HepG2 (cell line): Measurements from ENCODE around the gene ZNF512B. TPM values are rescaled to one million over a fixed set of nuclear protein-coding genes. Genes with fewer than 3 reads are reported as not detected.

Experiments used
- ELF1 ChIP-seq: sonication (generic); formaldehyde crosslinking; IDR thresholded peaks from 2 replicates; pipeline ENCODE4 v1.4.0; 2020; ENCODE audit warnings: missing genetic modification reagents
- FOXK1 ChIP-seq: sonication (generic); formaldehyde crosslinking; IDR thresholded peaks from 2 replicates; pipeline ENCODE4 v1.4.0; 2020; ENCODE audit warnings: low read depth, missing genetic modification reagents, borderline replicate concordance
- HMG20B ChIP-seq: conservative IDR thresholded peaks from 2 replicates; pipeline ENCODE4 v1.6.1; 2016; ENCODE audit warnings: missing genetic modification reagents, missing compliant biosample characterization
- MED8 ChIP-seq: sonication (generic); formaldehyde crosslinking; IDR thresholded peaks from 2 replicates; pipeline ENCODE4 v1.8.1; 2023; ENCODE audit warnings: mild to moderate bottlenecking, missing genetic modification reagents; ENCODE audit not compliant: insufficient replicate concordance
- NFE2 ChIP-seq: sonication (generic); formaldehyde crosslinking; IDR thresholded peaks from 2 replicates; pipeline ENCODE4 v1.4.0; 2020; ENCODE audit warnings: missing genetic modification reagents
- NR1H2 ChIP-seq: sonication (generic); formaldehyde crosslinking; IDR thresholded peaks from 2 replicates; pipeline ENCODE4 v1.8.1; 2022; ENCODE audit warnings: low read depth, missing genetic modification reagents, borderline replicate concordance
- RFXANK ChIP-seq: IDR thresholded peaks from 2 replicates; pipeline ENCODE4 v1.6.1; 2016
- SOX6 ChIP-seq, 2 experiments: fragments of 450-650 bp in 1 of 2; sonication (generic) in 1 of 2; formaldehyde crosslinking in 1 of 2; IDR thresholded peaks; 2 replicates each; pipeline versions ENCODE4 v1.4.0 to v1.6.1; 2017 to 2020; ENCODE audit warnings: antibody characterized with exemption in 1 of 2, mild to moderate bottlenecking in 1 of 2, missing genetic modification reagents in 1 of 2
- SYNCRIP ChIP-seq: fragments of 200-400 bp; formaldehyde crosslinking; IDR thresholded peaks from 2 replicates; pipeline ENCODE4 v1.6.1; 2018; ENCODE audit warnings: mild to moderate bottlenecking, low read depth, low read length; ENCODE audit not compliant: insufficient read depth
- TSC22D2 ChIP-seq: sonication (generic); formaldehyde crosslinking; IDR thresholded peaks from 2 replicates; pipeline ENCODE4 v1.5.1; 2020; ENCODE audit warnings: missing genetic modification reagents, mild to moderate bottlenecking, borderline replicate concordance
- XBP1 ChIP-seq: sonication (generic); formaldehyde crosslinking; IDR thresholded peaks from 2 replicates; pipeline ENCODE4 v1.5.0; 2020; ENCODE audit warnings: missing genetic modification reagents
- ZNF337 ChIP-seq: sonication (generic); formaldehyde crosslinking; IDR thresholded peaks from 2 replicates; pipeline ENCODE4 v1.5.1; 2020; ENCODE audit warnings: missing genetic modification reagents, low read depth, mild to moderate bottlenecking, borderline replicate concordance
- ZNF484 ChIP-seq: sonication (generic); formaldehyde crosslinking; IDR thresholded peaks from 2 replicates; pipeline ENCODE4 v1.5.1; 2020; ENCODE audit warnings: mild to moderate bottlenecking, low read depth, missing genetic modification reagents, borderline replicate concordance
- ZNF567 ChIP-seq: sonication (generic); formaldehyde crosslinking; IDR thresholded peaks from 2 replicates; pipeline ENCODE4 v1.8.1; 2023; ENCODE audit warnings: mild to moderate bottlenecking, missing genetic modification reagents, borderline replicate concordance
- ZNF75D ChIP-seq: sonication (generic); formaldehyde crosslinking; IDR thresholded peaks from 2 replicates; pipeline ENCODE4 v1.8.1; 2023; ENCODE audit warnings: missing genetic modification reagents, mild to moderate bottlenecking, borderline replicate concordance
- polyA plus RNA-seq, 8 experiments: library from polyadenylated mRNA; depleted of rRNA in 3 of 8; stranded (reverse) in 7 of 8; unstranded in 1 of 8; fragments of >200 nt; fragmentation: Illumina TruSeq in 4 of 8; extraction: Trizol in 4 of 8; gene quantifications; 2 replicates each; pipeline versions ENCODE4 v1.2.1 to v1.2.3, GENCODE V29; 2011 to 2016; ENCODE audit warnings: low read depth in 4 of 8, missing spikeins in 1 of 8, mixed read lengths in 1 of 8; ENCODE audit not compliant: insufficient read depth in 1 of 8
- total RNA-seq, 5 experiments: library from RNA; depleted of rRNA; stranded (reverse); fragments of >200 nt; fragmentation: Illumina TruSeq; extraction: Trizol; gene quantifications; 2 replicates each; pipeline ENCODE4 v1.2.3, GENCODE V29; 2016; ENCODE audit warnings: low read depth in 1 of 5
- TF ChIP-seq, protein P1 (sequence below): sonication (generic); formaldehyde crosslinking; IDR thresholded peaks from 2 replicates; pipeline ENCODE4 v1.4.0; 2020; ENCODE audit warnings: missing genetic modification reagents
- TF ChIP-seq, protein P2 (sequence below): sonication (generic); formaldehyde crosslinking; IDR thresholded peaks from 2 replicates; pipeline ENCODE4 v1.8.1; 2023; ENCODE audit warnings: missing genetic modification reagents, inconsistent platforms, borderline replicate concordance
- TF ChIP-seq, protein P3 (sequence below): IDR thresholded peaks from 2 replicates; pipeline ENCODE4 v1.6.1; 2018; ENCODE audit warnings: missing genetic modification reagents
- TF ChIP-seq, protein P4 (sequence below): sonication (generic); formaldehyde crosslinking; IDR thresholded peaks from 2 replicates; pipeline ENCODE4 v1.5.0; 2020; ENCODE audit warnings: mild to moderate bottlenecking, missing genetic modification reagents
- TF ChIP-seq, protein P5 (sequence below): sonication (generic); formaldehyde crosslinking; IDR thresholded peaks from 2 replicates; pipeline ENCODE4 v1.4.0; 2020; ENCODE audit warnings: missing genetic modification reagents

Gene ZNF512B
- total and polyA plus RNA-seq, 2 of the 13 experiments (the other 11 are each of a cell fraction or from before 2014, with no cell fraction given), result 11.5 to 30.6 TPM

GRCh38 chr20:63979557-63980316 is 10.0 kb upstream of the ZNF512B start, which contains the start of gene SAMD10 (continued):
- TF ChIP-seq, protein P1, sequence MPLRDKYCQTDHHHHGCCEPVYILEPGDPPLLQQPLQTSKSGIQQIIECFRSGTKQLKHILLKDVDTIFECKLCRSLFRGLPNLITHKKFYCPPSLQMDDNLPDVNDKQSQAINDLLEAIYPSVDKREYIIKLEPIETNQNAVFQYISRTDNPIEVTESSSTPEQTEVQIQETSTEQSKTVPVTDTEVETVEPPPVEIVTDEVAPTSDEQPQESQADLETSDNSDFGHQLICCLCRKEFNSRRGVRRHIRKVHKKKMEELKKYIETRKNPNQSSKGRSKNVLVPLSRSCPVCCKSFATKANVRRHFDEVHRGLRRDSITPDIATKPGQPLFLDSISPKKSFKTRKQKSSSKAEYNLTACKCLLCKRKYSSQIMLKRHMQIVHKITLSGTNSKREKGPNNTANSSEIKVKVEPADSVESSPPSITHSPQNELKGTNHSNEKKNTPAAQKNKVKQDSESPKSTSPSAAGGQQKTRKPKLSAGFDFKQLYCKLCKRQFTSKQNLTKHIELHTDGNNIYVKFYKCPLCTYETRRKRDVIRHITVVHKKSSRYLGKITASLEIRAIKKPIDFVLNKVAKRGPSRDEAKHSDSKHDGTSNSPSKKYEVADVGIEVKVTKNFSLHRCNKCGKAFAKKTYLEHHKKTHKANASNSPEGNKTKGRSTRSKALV (CRISPR knock-in tag), result peak; percentile 49
- TF ChIP-seq XBP1 (CRISPR knock-in tag) (no peak), TSC22D2 (CRISPR knock-in tag) (0 out of 2 replicates have a peak, but pooled peaks have one; percentile 32), ELF1 (CRISPR knock-in tag) (no peak), ZNF484 (0 out of 2 replicates have a peak, but pooled peaks have one; percentile 48), HMG20B (CRISPR knock-in tag) (0 out of 2 replicates have a peak, but pooled peaks have one; percentile 46), NFE2 (no peak), RFXANK (CRISPR knock-in tag) (peak; percentile 50; the same call in 1 of the 2 replicates), ZNF567 (CRISPR knock-in tag) (peak; percentile 62; the same call in 1 of the 2 replicates), ZNF75D (CRISPR knock-in tag) (no peak), NR1H2 (CRISPR knock-in tag) (peak; percentile 47; the same call in 1 of the 2 replicates), MED8 (CRISPR knock-in tag) (peak; percentile 50), ZNF337 (CRISPR knock-in tag) (0 out of 2 replicates have a peak, but pooled peaks have one; percentile 1), FOXK1 (CRISPR knock-in tag) (no peak), SYNCRIP (no peak), SOX6 (IDR thresholded peaks at IDR 0.05) (no peak), SOX6 (CRISPR knock-in tag; IDR thresholded peaks at IDR 0.05) (peak; percentile 40; the same call in 1 of the 2 replicates)
- TF ChIP-seq, protein P2, sequence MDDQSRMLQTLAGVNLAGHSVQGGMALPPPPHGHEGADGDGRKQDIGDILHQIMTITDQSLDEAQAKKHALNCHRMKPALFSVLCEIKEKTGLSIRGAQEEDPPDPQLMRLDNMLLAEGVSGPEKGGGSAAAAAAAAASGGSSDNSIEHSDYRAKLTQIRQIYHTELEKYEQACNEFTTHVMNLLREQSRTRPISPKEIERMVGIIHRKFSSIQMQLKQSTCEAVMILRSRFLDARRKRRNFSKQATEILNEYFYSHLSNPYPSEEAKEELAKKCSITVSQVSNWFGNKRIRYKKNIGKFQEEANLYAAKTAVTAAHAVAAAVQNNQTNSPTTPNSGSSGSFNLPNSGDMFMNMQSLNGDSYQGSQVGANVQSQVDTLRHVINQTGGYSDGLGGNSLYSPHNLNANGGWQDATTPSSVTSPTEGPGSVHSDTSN (CRISPR knock-in tag), result no peak
- TF ChIP-seq, protein P3, sequence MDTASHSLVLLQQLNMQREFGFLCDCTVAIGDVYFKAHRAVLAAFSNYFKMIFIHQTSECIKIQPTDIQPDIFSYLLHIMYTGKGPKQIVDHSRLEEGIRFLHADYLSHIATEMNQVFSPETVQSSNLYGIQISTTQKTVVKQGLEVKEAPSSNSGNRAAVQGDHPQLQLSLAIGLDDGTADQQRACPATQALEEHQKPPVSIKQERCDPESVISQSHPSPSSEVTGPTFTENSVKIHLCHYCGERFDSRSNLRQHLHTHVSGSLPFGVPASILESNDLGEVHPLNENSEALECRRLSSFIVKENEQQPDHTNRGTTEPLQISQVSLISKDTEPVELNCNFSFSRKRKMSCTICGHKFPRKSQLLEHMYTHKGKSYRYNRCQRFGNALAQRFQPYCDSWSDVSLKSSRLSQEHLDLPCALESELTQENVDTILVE (CRISPR knock-in tag), result 0 out of 2 replicates have a peak, but pooled peaks have one; percentile 21
- TF ChIP-seq, protein P4, sequence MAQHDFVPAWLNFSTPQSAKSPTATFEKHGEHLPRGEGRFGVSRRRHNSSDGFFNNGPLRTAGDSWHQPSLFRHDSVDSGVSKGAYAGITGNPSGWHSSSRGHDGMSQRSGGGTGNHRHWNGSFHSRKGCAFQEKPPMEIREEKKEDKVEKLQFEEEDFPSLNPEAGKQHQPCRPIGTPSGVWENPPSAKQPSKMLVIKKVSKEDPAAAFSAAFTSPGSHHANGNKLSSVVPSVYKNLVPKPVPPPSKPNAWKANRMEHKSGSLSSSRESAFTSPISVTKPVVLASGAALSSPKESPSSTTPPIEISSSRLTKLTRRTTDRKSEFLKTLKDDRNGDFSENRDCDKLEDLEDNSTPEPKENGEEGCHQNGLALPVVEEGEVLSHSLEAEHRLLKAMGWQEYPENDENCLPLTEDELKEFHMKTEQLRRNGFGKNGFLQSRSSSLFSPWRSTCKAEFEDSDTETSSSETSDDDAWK (CRISPR knock-in tag), result no peak
- TF ChIP-seq, protein P5, sequence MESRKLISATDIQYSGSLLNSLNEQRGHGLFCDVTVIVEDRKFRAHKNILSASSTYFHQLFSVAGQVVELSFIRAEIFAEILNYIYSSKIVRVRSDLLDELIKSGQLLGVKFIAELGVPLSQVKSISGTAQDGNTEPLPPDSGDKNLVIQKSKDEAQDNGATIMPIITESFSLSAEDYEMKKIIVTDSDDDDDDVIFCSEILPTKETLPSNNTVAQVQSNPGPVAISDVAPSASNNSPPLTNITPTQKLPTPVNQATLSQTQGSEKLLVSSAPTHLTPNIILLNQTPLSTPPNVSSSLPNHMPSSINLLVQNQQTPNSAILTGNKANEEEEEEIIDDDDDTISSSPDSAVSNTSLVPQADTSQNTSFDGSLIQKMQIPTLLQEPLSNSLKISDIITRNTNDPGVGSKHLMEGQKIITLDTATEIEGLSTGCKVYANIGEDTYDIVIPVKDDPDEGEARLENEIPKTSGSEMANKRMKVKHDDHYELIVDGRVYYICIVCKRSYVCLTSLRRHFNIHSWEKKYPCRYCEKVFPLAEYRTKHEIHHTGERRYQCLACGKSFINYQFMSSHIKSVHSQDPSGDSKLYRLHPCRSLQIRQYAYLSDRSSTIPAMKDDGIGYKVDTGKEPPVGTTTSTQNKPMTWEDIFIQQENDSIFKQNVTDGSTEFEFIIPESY (CRISPR knock-in tag), result peak; percentile 4; the same call in 1 of the 2 replicates
